ENCODE measurements around the gene RAB31.

RAB31 gene

DNA sequence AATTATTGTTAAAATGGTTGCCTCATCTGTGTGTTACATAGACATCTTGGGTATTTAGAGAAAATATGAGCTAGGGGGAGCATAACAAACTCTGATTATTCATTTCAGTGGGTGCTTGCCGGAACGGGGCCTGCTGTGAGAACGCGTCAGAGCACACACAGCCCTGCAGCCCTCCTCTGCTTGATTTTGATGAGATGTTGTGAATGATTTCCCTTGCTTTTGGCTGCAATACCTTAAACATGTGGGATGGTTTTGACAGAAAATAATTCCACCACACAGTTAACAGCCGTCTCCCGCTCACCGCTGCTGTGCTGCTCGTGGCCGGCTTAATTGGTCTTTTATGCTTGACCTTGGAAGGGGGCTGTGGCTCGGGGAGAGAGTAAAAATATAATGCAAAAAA lies 127.7 kb downstream of the RAB31 start:
- no peak overlapping the region for H3K4me3 ChIP-seq (ENCODE audit: low read depth, low read length)
- CTCF ChIA-PET, result interaction anchor here (0.8 to 1.0 kb wide), 3 partner anchors 9 to 115 kb away, joined by 3 to 4 read pairs (median 3); no protein-coding TSS in a partner anchor

DNA sequence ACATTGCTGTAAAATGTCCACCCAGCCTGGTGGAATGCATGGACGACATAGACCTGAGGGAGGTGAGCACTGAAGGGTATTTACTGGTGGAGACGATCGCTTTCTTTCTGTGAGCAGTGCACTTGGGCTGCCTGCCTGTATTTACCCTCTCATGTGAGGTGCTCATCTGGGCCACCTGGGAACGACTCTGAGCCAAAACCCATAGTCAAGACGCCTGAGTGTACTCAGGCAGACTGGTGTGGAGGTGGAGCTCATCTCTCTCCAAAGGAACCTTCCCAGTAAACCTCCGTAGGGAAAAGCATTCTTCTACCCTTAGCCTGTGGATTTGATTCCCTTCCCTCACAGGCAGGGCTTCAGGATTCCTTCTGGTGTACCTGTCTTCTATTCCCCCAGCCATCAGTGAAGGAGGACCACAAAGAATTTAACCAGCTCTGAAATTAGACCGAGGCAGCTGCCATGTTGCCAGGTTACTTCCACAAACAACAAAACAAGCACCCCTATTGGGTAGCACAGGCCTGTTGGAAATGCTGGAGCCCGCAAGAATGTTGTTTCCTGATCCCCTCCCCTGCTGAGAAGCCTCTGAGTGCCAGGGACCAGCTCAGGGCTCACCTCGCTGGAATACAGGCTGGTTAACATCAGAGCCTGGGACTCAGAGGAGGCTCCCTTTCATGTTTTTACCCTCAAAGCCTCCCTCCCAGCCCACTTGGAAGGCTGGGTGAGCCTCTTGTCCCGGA lies 130.2 kb downstream of the RAB31 start:
- CTCF ChIA-PET, result interaction anchor here (1.1 kb wide), 1 partner anchor 67 kb away, joined by 3 read pairs; no protein-coding TSS in a partner anchor
- no peak overlapping the region for H3K27ac ChIP-seq (ENCODE audit: extremely low read depth, low read depth, low read length)
- no peaks in the 10 kb centered on the region for H3K36me3 ChIP-seq (ENCODE audit: control insufficient read depth in 2 of 2, insufficient read depth in 1 of 2, low read length in 2 of 2)
- H3K4me3 ChIP-seq (ENCODE audit: low read depth, low read length), result no peak overlapping the region
- POLR2A ChIA-PET, result no interaction called here
- TF ChIP-seq, protein P1, sequence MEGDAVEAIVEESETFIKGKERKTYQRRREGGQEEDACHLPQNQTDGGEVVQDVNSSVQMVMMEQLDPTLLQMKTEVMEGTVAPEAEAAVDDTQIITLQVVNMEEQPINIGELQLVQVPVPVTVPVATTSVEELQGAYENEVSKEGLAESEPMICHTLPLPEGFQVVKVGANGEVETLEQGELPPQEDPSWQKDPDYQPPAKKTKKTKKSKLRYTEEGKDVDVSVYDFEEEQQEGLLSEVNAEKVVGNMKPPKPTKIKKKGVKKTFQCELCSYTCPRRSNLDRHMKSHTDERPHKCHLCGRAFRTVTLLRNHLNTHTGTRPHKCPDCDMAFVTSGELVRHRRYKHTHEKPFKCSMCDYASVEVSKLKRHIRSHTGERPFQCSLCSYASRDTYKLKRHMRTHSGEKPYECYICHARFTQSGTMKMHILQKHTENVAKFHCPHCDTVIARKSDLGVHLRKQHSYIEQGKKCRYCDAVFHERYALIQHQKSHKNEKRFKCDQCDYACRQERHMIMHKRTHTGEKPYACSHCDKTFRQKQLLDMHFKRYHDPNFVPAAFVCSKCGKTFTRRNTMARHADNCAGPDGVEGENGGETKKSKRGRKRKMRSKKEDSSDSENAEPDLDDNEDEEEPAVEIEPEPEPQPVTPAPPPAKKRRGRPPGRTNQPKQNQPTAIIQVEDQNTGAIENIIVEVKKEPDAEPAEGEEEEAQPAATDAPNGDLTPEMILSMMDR (tag by site-specific recombination; IDR thresholded peaks at IDR 0.05), result no peak
- TF ChIP-seq, protein P2, sequence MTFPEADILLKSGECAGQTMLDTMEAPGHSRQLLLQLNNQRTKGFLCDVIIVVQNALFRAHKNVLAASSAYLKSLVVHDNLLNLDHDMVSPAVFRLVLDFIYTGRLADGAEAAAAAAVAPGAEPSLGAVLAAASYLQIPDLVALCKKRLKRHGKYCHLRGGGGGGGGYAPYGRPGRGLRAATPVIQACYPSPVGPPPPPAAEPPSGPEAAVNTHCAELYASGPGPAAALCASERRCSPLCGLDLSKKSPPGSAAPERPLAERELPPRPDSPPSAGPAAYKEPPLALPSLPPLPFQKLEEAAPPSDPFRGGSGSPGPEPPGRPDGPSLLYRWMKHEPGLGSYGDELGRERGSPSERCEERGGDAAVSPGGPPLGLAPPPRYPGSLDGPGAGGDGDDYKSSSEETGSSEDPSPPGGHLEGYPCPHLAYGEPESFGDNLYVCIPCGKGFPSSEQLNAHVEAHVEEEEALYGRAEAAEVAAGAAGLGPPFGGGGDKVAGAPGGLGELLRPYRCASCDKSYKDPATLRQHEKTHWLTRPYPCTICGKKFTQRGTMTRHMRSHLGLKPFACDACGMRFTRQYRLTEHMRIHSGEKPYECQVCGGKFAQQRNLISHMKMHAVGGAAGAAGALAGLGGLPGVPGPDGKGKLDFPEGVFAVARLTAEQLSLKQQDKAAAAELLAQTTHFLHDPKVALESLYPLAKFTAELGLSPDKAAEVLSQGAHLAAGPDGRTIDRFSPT (tag by site-specific recombination; IDR thresholded peaks at IDR 0.05), result no peak
- TF ChIP-seq ZNF239 (tag by site-specific recombination; IDR thresholded peaks at IDR 0.05), result no peak
- H3K9me3 ChIP-seq (ENCODE audit: control insufficient read depth, insufficient read depth, low read depth, low read length), result no peaks in the 10 kb centered on the region
- H3K4me1 ChIP-seq (ENCODE audit: control insufficient read depth, insufficient read depth, low read length), result peaks cover 11% of the 10 kb centered on the region

More for the DNA sequence above, 127.7 kb downstream of the RAB31 start:
- TF ChIP-seq, protein P3, sequence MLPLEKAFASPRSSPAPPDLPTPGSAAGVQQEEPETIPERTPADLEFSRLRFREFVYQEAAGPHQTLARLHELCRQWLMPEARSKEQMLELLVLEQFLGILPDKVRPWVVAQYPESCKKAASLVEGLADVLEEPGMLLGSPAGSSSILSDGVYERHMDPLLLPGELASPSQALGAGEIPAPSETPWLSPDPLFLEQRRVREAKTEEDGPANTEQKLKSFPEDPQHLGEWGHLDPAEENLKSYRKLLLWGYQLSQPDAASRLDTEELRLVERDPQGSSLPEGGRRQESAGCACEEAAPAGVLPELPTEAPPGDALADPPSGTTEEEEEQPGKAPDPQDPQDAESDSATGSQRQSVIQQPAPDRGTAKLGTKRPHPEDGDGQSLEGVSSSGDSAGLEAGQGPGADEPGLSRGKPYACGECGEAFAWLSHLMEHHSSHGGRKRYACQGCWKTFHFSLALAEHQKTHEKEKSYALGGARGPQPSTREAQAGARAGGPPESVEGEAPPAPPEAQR (tag by site-specific recombination; IDR thresholded peaks at IDR 0.05), result no peak
- TF ChIP-seq ZIC2 (tag by site-specific recombination; IDR thresholded peaks at IDR 0.05) (0 out of 2 replicates have a peak, but pooled peaks have one; percentile 27), ZFHX2 (tag by site-specific recombination; conservative IDR thresholded peaks at IDR 0.05) (no peak)
- Histone ChIP-seq H3K36me3 (ENCODE audit: control insufficient read depth in 2 of 2, insufficient read depth in 1 of 2, low read length in 2 of 2) (peaks cover 0 to 8% of the 10 kb centered on the region in 2 experiments; a peak in 1 of 3 replicates), H3K27ac (ENCODE audit: extremely low read depth, low read depth, low read length) (no peak overlapping the region), H3K9me3 (ENCODE audit: control insufficient read depth, insufficient read depth, low read depth, low read length) (no peaks in the 10 kb centered on the region), H3K4me1 (ENCODE audit: control insufficient read depth, insufficient read depth, low read length) (peaks cover 11% of the 10 kb centered on the region)
- POLR2A ChIA-PET, result no interaction called here

DNA sequence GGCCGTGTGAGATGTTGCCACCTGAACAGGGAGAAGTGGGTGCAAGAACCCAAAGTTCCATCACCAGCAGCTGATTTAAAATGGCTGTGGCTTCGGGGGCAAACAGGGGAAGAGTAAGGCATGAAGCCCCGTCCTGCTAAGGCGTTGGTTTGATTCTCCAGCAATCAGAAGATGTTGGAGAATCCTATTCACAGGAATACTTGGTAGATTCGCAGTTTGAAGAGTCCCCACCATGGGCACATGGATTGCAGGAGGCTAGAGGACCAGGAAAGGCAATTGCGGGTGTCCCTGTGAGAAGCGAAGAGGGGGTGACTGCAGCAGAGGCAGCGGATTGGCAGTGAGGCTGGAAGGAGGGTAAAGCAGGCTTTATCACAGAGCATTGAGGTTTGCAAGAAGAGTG lies 131.1 kb downstream of the RAB31 start:
- H3K36me3 ChIP-seq (ENCODE audit: control insufficient read depth in 2 of 2, insufficient read depth in 1 of 2, low read length in 2 of 2), result no peaks in the 10 kb centered on the region
- ChIA-PET POLR2A (no interaction called here), CTCF (interaction anchor here (0.6 to 1.1 kb wide), 2 partner anchors 68 to 490 kb away, joined by 3 read pairs; no protein-coding TSS in a partner anchor)
- H3K9me3 ChIP-seq (ENCODE audit: control insufficient read depth, insufficient read depth, low read depth, low read length), result no peaks in the 10 kb centered on the region
- no peak for TF ChIP-seq KLF8 (tag by site-specific recombination; IDR thresholded peaks at IDR 0.05)
- no peak for TF ChIP-seq KLF7 (tag by site-specific recombination; IDR thresholded peaks at IDR 0.05; ENCODE audit: borderline replicate concordance)
- no peak for TF ChIP-seq ZNF792 (tag by site-specific recombination; IDR thresholded peaks at IDR 0.05)
- TF ChIP-seq ZNF600 (tag by site-specific recombination; IDR thresholded peaks at IDR 0.05), result no peak
- no peak for TF ChIP-seq ZNF837 (tag by site-specific recombination; IDR thresholded peaks at IDR 0.05)
- TF ChIP-seq ZNF555 (tag by site-specific recombination; conservative IDR thresholded peaks at IDR 0.05), result no peak
- no peak for TF ChIP-seq ZFP69B (tag by site-specific recombination; IDR thresholded peaks at IDR 0.05)
- no peak for TF ChIP-seq ZNF529 (tag by site-specific recombination; IDR thresholded peaks at IDR 0.05; ENCODE audit: insufficient replicate concordance)
- no peak for TF ChIP-seq ZNF596 (tag by site-specific recombination; IDR thresholded peaks at IDR 0.05)
- no peak for TF ChIP-seq ZNF341 (tag by site-specific recombination; IDR thresholded peaks at IDR 0.05; ENCODE audit: low read depth)
- no peak for TF ChIP-seq ZNF133 (tag by site-specific recombination; IDR thresholded peaks at IDR 0.05)
- TF ChIP-seq ZNF335 (tag by site-specific recombination; conservative IDR thresholded peaks at IDR 0.05), result no peak
- TF ChIP-seq, protein P4, sequence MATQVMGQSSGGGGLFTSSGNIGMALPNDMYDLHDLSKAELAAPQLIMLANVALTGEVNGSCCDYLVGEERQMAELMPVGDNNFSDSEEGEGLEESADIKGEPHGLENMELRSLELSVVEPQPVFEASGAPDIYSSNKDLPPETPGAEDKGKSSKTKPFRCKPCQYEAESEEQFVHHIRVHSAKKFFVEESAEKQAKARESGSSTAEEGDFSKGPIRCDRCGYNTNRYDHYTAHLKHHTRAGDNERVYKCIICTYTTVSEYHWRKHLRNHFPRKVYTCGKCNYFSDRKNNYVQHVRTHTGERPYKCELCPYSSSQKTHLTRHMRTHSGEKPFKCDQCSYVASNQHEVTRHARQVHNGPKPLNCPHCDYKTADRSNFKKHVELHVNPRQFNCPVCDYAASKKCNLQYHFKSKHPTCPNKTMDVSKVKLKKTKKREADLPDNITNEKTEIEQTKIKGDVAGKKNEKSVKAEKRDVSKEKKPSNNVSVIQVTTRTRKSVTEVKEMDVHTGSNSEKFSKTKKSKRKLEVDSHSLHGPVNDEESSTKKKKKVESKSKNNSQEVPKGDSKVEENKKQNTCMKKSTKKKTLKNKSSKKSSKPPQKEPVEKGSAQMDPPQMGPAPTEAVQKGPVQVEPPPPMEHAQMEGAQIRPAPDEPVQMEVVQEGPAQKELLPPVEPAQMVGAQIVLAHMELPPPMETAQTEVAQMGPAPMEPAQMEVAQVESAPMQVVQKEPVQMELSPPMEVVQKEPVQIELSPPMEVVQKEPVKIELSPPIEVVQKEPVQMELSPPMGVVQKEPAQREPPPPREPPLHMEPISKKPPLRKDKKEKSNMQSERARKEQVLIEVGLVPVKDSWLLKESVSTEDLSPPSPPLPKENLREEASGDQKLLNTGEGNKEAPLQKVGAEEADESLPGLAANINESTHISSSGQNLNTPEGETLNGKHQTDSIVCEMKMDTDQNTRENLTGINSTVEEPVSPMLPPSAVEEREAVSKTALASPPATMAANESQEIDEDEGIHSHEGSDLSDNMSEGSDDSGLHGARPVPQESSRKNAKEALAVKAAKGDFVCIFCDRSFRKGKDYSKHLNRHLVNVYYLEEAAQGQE (tag by site-specific recombination; IDR thresholded peaks at IDR 0.05), result no peak
- peaks cover 11% of the 10 kb centered on the region for H3K4me1 ChIP-seq (ENCODE audit: control insufficient read depth, insufficient read depth, low read length)
- no peak overlapping the region for H3K4me3 ChIP-seq (ENCODE audit: low read depth, low read length)
- H3K27ac ChIP-seq (ENCODE audit: extremely low read depth, low read depth, low read length), result no peak overlapping the region
